GM21737 (cell line): ENCODE measurements around the gene KCNJ18.
"Not testable (repeated sequence)": the region's sequence is repeated elsewhere in the genome, so short reads cannot be mapped to it uniquely, and the experiment has no call there.

Experiments
- ATAC-seq: cut with Tn5 transposase; IDR thresholded peaks from one replicate; pipeline ENCODE4 v1.9.1; 2021; ENCODE audit warnings: mild to moderate bottlenecking, moderate library complexity; ENCODE audit not compliant: unreplicated experiment

KCNJ18 gene

GRCh38 chr17:21720566-21720965, 28.2 kb downstream of the KCNJ18 start:
- not testable (repeated sequence) for ATAC-seq

- not testable (repeated sequence) for ATAC-seq
Measured at GRCh38 chr17:21722268-21722667, 29.9 kb downstream of the KCNJ18 start.

- not testable (repeated sequence) for ATAC-seq
Measured at GRCh38 chr17:21724216-21725006, 32.1 kb downstream of the KCNJ18 start.

DNA sequence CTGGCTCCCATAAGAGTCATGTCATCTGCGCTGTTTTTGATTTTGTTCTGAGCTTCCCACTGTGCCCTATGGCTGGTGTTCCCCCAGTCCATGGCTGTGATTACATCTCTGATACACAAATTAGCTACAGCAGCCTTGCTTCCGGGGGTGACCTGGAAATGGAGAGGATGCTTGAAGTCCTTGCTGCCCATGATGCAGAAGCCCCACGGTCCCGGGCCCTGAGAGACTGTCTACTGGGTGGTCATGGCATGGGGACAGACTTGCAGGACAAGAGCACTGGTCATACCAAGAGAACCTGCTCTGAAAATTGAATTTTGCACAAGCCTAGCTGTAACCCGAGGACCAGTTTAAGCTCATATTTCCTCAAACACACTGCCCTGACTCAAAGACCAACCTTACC, 38.8 kb downstream of the KCNJ18 start:
- not testable (repeated sequence) for ATAC-seq

DNA sequence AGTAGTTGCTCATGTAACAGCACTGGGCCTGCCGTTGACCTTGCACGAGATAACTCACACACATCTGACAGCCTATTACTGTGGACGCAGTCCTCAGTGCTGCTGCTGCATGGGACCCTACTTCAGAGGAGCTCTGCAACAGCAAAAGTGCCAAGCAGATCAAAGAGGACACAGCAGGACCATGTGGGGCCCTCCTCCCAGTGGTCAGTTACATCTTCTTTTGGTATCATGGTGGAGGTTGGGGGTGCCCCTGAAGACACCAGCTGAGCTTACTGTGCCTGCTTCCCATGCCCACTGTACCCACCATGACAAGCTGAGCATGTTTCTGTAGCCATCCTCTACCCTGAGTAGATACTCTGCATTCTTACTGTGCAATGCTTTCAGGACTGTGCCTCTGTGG, 41.6 kb downstream of the KCNJ18 start:
- ATAC-seq: not testable (repeated sequence)

DNA sequence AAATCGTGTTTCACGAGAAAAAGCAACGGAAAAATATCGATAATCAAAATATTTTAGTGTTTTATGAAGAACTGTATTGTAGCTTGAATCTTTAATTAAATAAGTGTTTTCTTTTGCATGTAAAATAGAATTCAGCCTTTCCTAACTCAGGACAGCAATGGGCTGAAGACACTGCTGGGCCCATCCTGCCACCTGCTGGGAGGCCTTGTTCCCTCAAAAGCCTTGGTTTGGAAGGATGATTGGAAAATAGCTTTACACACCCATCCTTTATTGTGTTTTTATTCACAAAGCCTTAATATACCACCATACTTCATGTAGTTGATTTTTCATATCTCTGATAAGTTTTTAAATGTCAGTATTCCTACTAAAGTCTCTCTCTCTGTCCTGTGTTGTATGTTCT, 43.5 kb downstream of the KCNJ18 start:
- not testable (repeated sequence) for ATAC-seq

DNA sequence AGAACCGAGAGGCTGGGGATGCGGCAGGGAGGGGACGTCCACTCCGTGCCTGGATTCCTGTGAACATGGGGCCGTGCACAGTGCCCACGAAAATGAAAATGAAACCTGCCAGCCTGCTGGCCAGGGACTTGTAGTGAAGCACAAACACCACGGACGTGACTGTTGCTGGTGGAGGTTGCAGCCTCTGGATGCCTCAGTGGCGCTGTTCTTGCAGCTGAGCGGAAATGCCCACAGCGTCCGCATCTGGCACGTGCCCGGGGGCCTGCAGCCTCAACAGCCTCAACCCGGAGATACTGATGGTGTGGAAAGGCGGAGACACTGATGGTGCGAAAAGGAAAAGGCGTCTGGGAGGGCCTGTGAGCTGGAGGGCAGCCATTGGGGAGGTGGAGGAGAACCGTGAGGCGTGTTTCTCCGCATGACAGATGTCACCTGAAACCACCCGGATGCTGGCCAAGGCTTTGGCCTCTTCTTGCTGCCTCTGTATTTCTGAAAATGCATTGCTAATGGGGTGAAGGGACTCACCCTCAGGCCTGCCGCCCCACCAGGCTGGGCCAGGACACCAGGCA, 44.8 kb downstream of the KCNJ18 start:
- ATAC-seq: not testable (repeated sequence)

GRCh38 chr17:21738241-21738640, 45.9 kb downstream of the KCNJ18 start:
- ATAC-seq: not testable (repeated sequence)

GRCh38 chr17:21738877-21739474, 46.7 kb downstream of the KCNJ18 start:
- ATAC-seq: not testable (repeated sequence)

DNA sequence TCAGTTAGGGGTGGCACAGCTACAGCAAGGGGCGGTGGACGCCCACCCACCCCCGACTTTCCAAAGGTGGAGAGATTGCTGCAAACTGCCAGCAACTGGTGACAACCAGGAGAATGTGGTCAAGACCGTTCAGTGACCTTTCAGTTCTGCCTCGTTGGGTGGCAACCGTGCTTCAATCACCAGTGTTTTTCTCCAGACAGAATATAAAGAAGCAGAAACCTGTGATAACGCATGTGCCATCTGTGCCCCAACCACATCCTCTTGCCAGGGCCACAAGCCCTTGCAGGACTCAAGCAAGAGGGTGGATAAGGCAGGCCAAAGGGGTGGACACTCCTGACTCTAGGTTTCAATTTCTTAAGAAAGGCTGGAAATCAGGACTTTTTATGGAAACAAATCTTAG, 47.2 kb downstream of the KCNJ18 start:
- ATAC-seq: not testable (repeated sequence)

DNA sequence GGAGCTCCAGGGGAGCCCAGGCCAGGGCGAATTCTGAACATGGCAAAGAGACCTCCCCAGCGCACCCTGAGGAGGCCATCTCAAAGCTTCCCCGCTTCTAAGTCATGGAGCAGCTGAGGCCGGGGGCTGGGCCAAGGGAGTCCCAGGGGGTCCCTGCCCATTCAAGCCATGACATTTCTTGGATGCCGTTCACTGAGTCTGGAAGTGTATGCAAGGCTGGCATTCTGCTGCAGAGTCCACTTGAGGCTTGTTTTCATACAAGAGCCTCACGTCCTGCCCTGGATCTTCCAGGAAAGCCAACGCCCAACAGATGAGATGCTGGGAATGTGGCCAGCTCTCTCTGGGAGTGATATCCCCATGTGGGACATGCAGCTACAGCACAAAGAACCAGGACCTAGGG, 48.5 kb downstream of the KCNJ18 start:
- ATAC-seq: not testable (repeated sequence)

GRCh38 chr17:21741520-21741919, 49.2 kb downstream of the KCNJ18 start:
- ATAC-seq: not testable (repeated sequence)

DNA sequence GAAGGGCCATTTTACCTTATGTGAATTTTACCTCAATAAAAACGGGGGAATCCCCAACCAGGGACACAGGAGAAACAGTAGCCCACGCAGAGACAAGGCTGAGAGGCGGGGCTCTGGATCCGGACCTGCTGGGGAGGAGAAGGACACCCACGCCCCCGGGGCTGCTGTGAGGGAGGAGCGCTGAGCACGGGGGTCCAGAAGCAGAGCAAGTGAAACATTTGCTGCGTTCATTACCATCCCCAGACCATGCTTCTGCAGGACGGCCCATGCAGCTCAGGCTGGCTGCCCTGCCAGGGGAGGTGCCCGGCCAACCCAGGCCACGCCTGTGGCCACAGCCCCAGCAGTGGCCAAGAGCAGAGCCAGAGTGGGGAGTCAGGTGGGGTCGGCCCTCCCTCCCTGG, 50.0 kb downstream of the KCNJ18 start:
- ATAC-seq: no peak

GRCh38 chr17:21744151-21744550, 51.8 kb downstream of the KCNJ18 start:
- ATAC-seq: not testable (repeated sequence)

- ATAC-seq: not testable (repeated sequence)
Measured at GRCh38 chr17:21744621-21745020, 52.3 kb downstream of the KCNJ18 start.

DNA sequence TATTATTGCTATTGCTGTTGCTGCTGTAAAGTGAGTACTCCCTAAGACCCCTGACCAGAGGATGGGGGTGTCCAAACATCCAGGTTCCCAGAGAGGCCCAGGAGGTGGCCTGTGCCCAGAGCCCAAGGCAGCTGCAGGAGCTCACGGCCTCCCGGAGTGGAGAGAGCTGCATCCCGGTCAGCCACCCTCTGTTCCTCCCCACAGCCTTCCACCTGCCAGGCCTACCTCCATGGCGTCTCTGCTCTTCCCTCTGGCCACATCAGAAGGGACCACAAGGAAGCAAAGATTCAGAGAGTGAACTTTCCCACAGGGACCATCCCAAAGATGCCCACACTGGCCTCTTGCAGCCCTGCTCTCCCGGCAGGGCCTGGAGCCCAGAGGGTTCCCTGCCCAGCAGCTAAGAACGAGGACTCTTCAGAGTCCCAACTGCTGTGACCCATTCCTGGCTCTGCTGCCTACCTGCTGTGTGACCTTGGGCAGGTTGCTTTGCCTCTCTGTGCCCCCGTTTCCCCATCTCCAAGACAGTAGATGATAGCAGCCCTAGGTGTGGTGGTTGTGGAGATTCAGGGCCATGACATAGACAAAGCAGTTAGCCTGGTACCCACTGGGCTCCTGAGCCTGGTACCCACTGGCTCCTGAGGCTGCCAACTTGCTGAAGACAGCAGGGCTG, 53.2 kb downstream of the KCNJ18 start:
- ATAC-seq: not testable (repeated sequence)

GRCh38 chr17:21746415-21746814, 54.1 kb downstream of the KCNJ18 start:
- not testable (repeated sequence) for ATAC-seq

DNA sequence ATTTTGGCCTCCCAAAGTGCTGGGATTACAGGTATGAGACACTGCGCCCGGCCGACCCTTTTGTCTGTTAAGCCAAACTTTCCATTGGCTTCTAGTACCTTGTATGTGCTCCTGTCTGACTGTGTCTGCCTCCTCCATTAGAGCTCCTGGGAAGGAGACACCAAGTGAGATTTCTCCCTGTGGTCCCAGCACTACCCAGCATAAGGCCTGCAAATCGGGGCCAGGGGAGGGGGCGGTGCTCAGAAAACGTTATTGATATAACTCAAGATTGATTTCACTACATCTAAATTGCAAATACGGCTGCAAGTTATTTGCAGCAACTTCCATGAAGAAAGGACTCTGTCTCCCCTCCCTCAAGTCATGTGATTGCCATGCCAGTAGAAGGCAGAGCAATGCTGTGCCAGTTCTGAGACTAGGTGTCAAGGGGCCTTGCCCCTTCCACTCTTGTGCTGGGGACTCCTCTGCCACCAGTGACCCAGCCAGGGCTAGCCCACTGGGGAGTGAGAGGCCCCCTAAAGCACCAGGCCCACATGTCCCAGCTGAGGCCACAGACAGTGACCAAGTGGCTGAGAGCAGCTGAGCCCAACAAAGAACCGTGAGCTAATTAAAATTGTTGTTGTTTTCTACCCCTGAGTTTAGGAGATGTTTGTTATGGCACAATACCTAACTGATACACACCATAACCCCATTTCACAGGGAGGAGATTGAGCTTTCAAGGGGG, 55.0 kb downstream of the KCNJ18 start:
- ATAC-seq: not testable (repeated sequence)

DNA sequence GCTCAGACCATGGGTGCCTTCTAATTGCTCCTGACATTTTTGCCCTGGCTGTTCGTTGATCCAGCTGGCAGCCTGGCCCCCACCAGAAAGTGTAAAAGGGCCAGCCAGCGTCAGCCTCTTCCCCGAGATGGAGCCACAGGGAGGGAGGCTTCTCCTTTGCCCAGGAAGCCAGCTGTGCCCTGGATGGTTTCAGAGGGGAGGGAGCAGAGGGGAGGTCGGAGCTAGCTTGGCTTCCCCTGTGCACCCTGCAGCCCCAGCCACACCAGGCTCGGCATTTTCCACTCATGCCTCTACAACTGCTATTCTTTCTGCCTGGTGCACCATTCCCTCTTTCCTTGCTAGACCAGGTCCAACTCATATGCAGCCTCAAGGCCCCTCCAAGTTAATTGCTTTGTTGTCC, 56.4 kb downstream of the KCNJ18 start:
- not testable (repeated sequence) for ATAC-seq

DNA sequence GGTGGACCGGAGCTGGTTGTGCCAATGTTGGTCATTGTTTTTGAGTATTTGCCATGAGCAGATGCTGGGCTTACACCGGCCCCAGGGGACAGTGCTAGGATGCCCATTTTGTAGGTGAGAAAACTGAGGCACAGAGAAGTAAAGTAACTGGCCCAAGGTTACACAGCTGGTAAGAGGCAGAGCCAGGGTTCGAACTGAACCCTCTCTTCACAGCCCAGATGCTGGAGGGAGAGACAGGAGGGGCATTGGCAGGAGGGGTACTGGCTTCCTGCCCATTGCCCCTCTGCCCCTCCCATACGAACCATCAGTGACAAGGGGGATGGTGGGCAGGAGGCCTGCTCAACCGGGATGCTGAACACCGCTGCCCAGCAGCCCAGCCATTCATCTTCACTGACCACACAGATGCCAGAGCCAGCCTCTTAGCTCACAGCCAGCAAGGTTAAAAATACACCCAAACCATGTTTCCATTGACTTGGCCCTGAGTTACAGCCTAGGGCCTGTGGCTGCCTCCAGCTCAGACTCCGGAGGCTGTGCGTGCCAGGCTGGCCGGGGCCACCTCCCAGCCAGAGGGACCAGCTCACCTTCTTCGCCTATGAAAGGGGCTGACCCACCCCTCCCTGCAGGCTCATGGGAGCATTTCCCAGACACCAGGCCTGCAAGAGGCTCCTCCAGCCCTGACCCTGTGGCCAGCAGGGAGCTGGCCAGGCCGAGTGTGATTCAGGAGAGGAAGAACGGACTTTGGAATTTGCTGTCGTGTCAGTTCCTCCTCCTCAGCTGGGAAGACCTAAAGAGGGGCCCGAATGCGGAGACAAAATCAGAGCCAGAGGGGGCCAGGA, 57.6 kb downstream of the KCNJ18 start:
- ATAC-seq: not testable (repeated sequence)
